IMR-90 (cell line): ENCODE results near the gene STKLD1. TPM values are rescaled to one million over a fixed set of nuclear protein-coding genes. Genes with fewer than 3 reads are reported as not detected.

ENCODE experiments used
- ATAC-seq: fragments of 200-7000 bp; cut with Tn5 transposase; 2 replicates; pipeline ENCODE4 v1.9.1; 2020; ENCODE audit warnings: low read depth, mild to moderate bottlenecking, moderate library complexity
- BruUV-seq: library from RNA; stranded (reverse); fragments of 400-500 nt; replicated peaks from 2 replicates; lab custom pipeline; 2021; lab: Mats Ljungman, UMichigan
- CTCF ChIA-PET: fragments of 300-600 bp; formaldehyde crosslinking; extraction: SDS; loops from one replicate; lab custom pipeline; 2021; ENCODE audit warnings: antibody characterized with exemption; lab: Yijun Ruan, JAX
- POLR2A ChIA-PET: fragments of 300-600 bp; sonication (Branson Sonifier 250); formaldehyde crosslinking; loops from one replicate; lab custom pipeline; 2022; ENCODE audit warnings: antibody characterized with exemption; ENCODE audit not compliant: unreplicated experiment; lab: Charles Lee
- DNase-seq: peaks from one replicate; pipeline ENCODE4 v3.0.0; 2013
- H2AFZ ChIP-seq: replicated peaks from 2 replicates; pipeline ENCODE3; 2013; ENCODE audit warnings: low read length, mild to moderate bottlenecking; ENCODE audit not compliant: poor library complexity
- H2AK5ac ChIP-seq: 2 replicates; pipeline ENCODE4 v1.6.1; 2013; ENCODE audit warnings: low read depth, low read length, inconsistent platforms
- H2AK9ac ChIP-seq: replicated peaks from 2 replicates; pipeline ENCODE3; 2013; ENCODE audit warnings: mild to moderate bottlenecking, low read depth, low read length, moderate library complexity; ENCODE audit not compliant: poor library complexity
- H2BK120ac ChIP-seq: 2 replicates; pipeline ENCODE4 v1.6.1; 2013; ENCODE audit warnings: low read depth, low read length, inconsistent platforms
- H2BK15ac ChIP-seq: 3 replicates; pipeline ENCODE4 v1.6.1; 2013; ENCODE audit warnings: low read depth, low read length, inconsistent platforms
- H2BK20ac ChIP-seq: 2 replicates; pipeline ENCODE4 v1.6.1; 2013; ENCODE audit warnings: low read depth, mild to moderate bottlenecking, inconsistent platforms, low read length, moderate library complexity
- H2BK5ac ChIP-seq: 2 replicates; pipeline ENCODE4 v1.6.1; 2013; ENCODE audit warnings: mild to moderate bottlenecking, low read depth, low read length, inconsistent platforms; ENCODE audit not compliant: poor library complexity, severe bottlenecking
- H3K14ac ChIP-seq: replicated peaks from 2 replicates; pipeline ENCODE4 v1.6.1; 2013; ENCODE audit warnings: low read depth, low read length, inconsistent platforms
- H3K18ac ChIP-seq: 2 replicates; pipeline ENCODE4 v1.6.1; 2013; ENCODE audit warnings: low read depth, low read length, control low read depth
- H3K23ac ChIP-seq: 2 replicates; pipeline ENCODE4 v1.6.1; 2013; ENCODE audit warnings: low read depth, low read length, inconsistent platforms
- H3K27ac ChIP-seq: 2 replicates; pipeline ENCODE4 v1.5.1; 2013; ENCODE audit warnings: mild to moderate bottlenecking, control low read depth, low read length; ENCODE audit not compliant: insufficient read depth
- H3K27me3 ChIP-seq: 2 replicates; pipeline ENCODE4 v1.6.1; 2013; ENCODE audit warnings: low read length; ENCODE audit not compliant: control insufficient read depth, insufficient read depth
- H3K36me3 ChIP-seq: 2 replicates; pipeline ENCODE4 v1.6.1; 2013; ENCODE audit warnings: low read length, mixed read lengths; ENCODE audit not compliant: control insufficient read depth, insufficient read depth
- H3K4ac ChIP-seq: 2 replicates; pipeline ENCODE4 v1.6.1; 2013; ENCODE audit warnings: low read depth, low read length, inconsistent platforms
- H3K4me1 ChIP-seq: 2 replicates; pipeline ENCODE4 v1.6.1; 2013; ENCODE audit warnings: low read length, mixed read lengths; ENCODE audit not compliant: control insufficient read depth, insufficient read depth
- H3K4me2 ChIP-seq: 2 replicates; pipeline ENCODE4 v1.6.1; 2013; ENCODE audit warnings: low read depth, mild to moderate bottlenecking, control low read depth, low read length, moderate library complexity
- H3K4me3 ChIP-seq: 2 replicates; pipeline ENCODE4 v1.5.1; 2013; ENCODE audit warnings: low read depth, mild to moderate bottlenecking, control low read depth, low read length, moderate library complexity; ENCODE audit not compliant: insufficient read depth
- H3K56ac ChIP-seq: 2 replicates; pipeline ENCODE4 v1.6.1; 2013; ENCODE audit warnings: low read length, inconsistent platforms; ENCODE audit not compliant: insufficient read depth; ENCODE audit errors: extremely low read depth
- H3K79me1 ChIP-seq, 2 experiments: 2 replicates each; pipeline ENCODE4 v1.6.1; 2013; ENCODE audit warnings: low read length in 2 of 2, inconsistent platforms in 1 of 2, low read depth in 1 of 2
- H3K9ac ChIP-seq: 2 replicates; pipeline ENCODE4 v1.6.1; 2013; ENCODE audit warnings: low read depth, low read length, control low read depth
- H3K9me1 ChIP-seq: 2 replicates; pipeline ENCODE4 v1.6.1; 2013; ENCODE audit warnings: low read length, inconsistent platforms; ENCODE audit not compliant: insufficient read depth
- H3K9me3 ChIP-seq: 2 replicates; pipeline ENCODE4 v1.6.1; 2013; ENCODE audit warnings: low read length; ENCODE audit not compliant: control insufficient read depth, insufficient read depth
- H4K20me1 ChIP-seq: 2 replicates; pipeline ENCODE4 v1.6.1; 2013; ENCODE audit warnings: low read length, inconsistent platforms; ENCODE audit not compliant: insufficient read depth
- H4K5ac ChIP-seq: 2 replicates; pipeline ENCODE4 v1.6.1; 2013; ENCODE audit warnings: mild to moderate bottlenecking, low read depth, low read length, control low read depth
- H4K8ac ChIP-seq, 2 experiments: 2 replicates each; pipeline ENCODE4 v1.6.1; 2013; ENCODE audit warnings: low read depth in 2 of 2, low read length in 2 of 2, control low read depth in 1 of 2, inconsistent platforms in 1 of 2
- H4K91ac ChIP-seq: 2 replicates; pipeline ENCODE4 v1.6.1; 2013; ENCODE audit warnings: low read depth, low read length, inconsistent platforms; ENCODE audit not compliant: insufficient read depth
- CEBPB ChIP-seq: IDR thresholded peaks from 2 replicates; pipeline ENCODE4 v1.6.1; 2012; ENCODE audit warnings: low read depth, low read length, improper control_type of control experiment
- CHD1 ChIP-seq: IDR thresholded peaks from 2 replicates; pipeline ENCODE4 v1.6.1; 2012; ENCODE audit warnings: low read depth, low read length, improper control_type of control experiment
- ELK1 ChIP-seq: fragments of 150-350 bp; IDR thresholded peaks from 2 replicates; pipeline ENCODE4 v1.6.1; 2016; ENCODE audit warnings: low read depth, mild to moderate bottlenecking, low read length, moderate library complexity, borderline replicate concordance
- MAFK ChIP-seq: IDR thresholded peaks from 2 replicates; pipeline ENCODE4 v1.6.1; 2012; ENCODE audit warnings: low read depth, low read length, improper control_type of control experiment
- MAZ ChIP-seq: IDR thresholded peaks from 2 replicates; pipeline ENCODE4 v1.6.1; 2012; ENCODE audit warnings: low read depth, mild to moderate bottlenecking, low read length, improper control_type of control experiment, moderate library complexity, borderline replicate concordance
- NFE2L2 ChIP-seq: fragments of 150-350 bp; IDR thresholded peaks from 2 replicates; pipeline ENCODE4 v1.6.1; 2016; ENCODE audit warnings: low read depth, mild to moderate bottlenecking, low read length
- POLR2A ChIP-seq: IDR thresholded peaks from 2 replicates; pipeline ENCODE4 v1.6.1; 2012; ENCODE audit warnings: mild to moderate bottlenecking, low read depth, low read length
- RAD21 ChIP-seq: IDR thresholded peaks from 2 replicates; pipeline ENCODE4 v1.6.1; 2012; ENCODE audit warnings: low read length, improper control_type of control experiment
- RCOR1 ChIP-seq: IDR thresholded peaks from 2 replicates; pipeline ENCODE4 v1.6.1; 2012; ENCODE audit warnings: mild to moderate bottlenecking, low read length, improper control_type of control experiment; ENCODE audit not compliant: insufficient replicate concordance
- RFX5 ChIP-seq: IDR thresholded peaks from 2 replicates; pipeline ENCODE4 v1.8.0; 2012; ENCODE audit warnings: low read depth, mild to moderate bottlenecking, low read length, moderate library complexity
- SMC3 ChIP-seq: fragments of 150-350 bp; IDR thresholded peaks from 2 replicates; pipeline ENCODE4 v1.6.1; 2016; ENCODE audit warnings: low read depth, mild to moderate bottlenecking, antibody characterized with exemption, low read length, moderate library complexity
- WGBS, 2 experiments: methylation state at CpG; one replicate each; pipeline versions ENCODE4 v1.1.5 to v1.1.7; 2013; ENCODE audit warnings: missing lambda C conversion rate in 2 of 2; ENCODE audit not compliant: insufficient read length in 1 of 2; ENCODE audit errors: extremely low coverage in 2 of 2; 5-methylcytosine and 5-hydroxymethylcytosine counted together
- dilution Hi-C: fragments of 300-500 bp; cut with HindIII; formaldehyde crosslinking; loops from one replicate; pipeline ENCODE4 v1.14.3; 2018; ENCODE audit warnings: low sequenced_read_pairs; ENCODE audit not compliant: unreplicated experiment
- in situ Hi-C: fragments of 300-500 bp; cut with MboI; formaldehyde crosslinking; loops from 3 replicates; pipeline ENCODE4 v1.14.3; 2019; ENCODE audit warnings: low sequenced_read_pairs, inconsistent platforms, mixed read lengths
- intact Hi-C: fragments of 100-400 bp; cut with micrococcal nuclease; formaldehyde crosslinking; loops from 2 replicates; pipeline ENCODE4 v1.10.0; 2022
- polyA plus RNA-seq, 3 experiments: library from polyadenylated mRNA; depleted of rRNA; stranded (reverse); fragments of >200 nt; gene quantifications; 2 replicates each; pipeline ENCODE4 v1.2.3, GENCODE V29; 2012; ENCODE audit warnings: low replicate concordance in 1 of 3
- total RNA-seq: library from RNA; depleted of rRNA; stranded (reverse); fragments of >200 nt; gene quantifications from 2 replicates; pipeline ENCODE4 v1.2.3, GENCODE V29; 2012
- TF ChIP-seq, protein P1 (sequence below): conservative IDR thresholded peaks from 2 replicates; pipeline ENCODE4 v1.5.1; 2012; ENCODE audit warnings: mild to moderate bottlenecking, low read depth, low read length, improper control_type of control experiment
- TF ChIP-seq, protein P2 (sequence below): fragments of 150-350 bp; IDR thresholded peaks from 2 replicates; pipeline ENCODE4 v1.6.1; 2017; ENCODE audit warnings: mild to moderate bottlenecking, antibody characterized with exemption, low read length, low read depth

Gene STKLD1
- total and polyA plus RNA-seq, 2 of the 4 experiments (the other 2 are of a cell fraction): 0.54 to 0.65 TPM

- no peak overlapping the region for H3K27ac ChIP-seq
- 40% methylated on average over 1 of the region's 7 CpGs; no CpG with 5 or more reads in 1 of the 2 experiments for WGBS, 2 experiments
- H3K9ac ChIP-seq: no peak overlapping the region
- no peak overlapping the region for H2AFZ ChIP-seq
- H3K27me3 ChIP-seq: peaks cover 26% of the 10 kb centered on the region
- in situ Hi-C loops (no loop called here), dilution Hi-C loops (no loop called here), intact Hi-C loops (no loop called here)
- no peaks in the 10 kb centered on the region for H3K4me1 ChIP-seq
- ATAC-seq: no peak
- H3K14ac ChIP-seq: no peak overlapping the region
- no peak overlapping the region for H3K4me2 ChIP-seq
- no peaks in the 10 kb centered on the region for H3K36me3 ChIP-seq
- no peaks in the 10 kb centered on the region for H3K9me1 ChIP-seq
- DNase-seq: no peak
- no peak overlapping the region for H3K23ac ChIP-seq
- TF ChIP-seq MAFK (no peak), NFE2L2 (no peak), ELK1 (no peak), CEBPB (no peak), CHD1 (no peak), RFX5 (no peak), MAZ (no peak), RAD21 (no peak), RCOR1 (no peak), SMC3 (no peak), POLR2A (no peak)
- TF ChIP-seq, protein P1, sequence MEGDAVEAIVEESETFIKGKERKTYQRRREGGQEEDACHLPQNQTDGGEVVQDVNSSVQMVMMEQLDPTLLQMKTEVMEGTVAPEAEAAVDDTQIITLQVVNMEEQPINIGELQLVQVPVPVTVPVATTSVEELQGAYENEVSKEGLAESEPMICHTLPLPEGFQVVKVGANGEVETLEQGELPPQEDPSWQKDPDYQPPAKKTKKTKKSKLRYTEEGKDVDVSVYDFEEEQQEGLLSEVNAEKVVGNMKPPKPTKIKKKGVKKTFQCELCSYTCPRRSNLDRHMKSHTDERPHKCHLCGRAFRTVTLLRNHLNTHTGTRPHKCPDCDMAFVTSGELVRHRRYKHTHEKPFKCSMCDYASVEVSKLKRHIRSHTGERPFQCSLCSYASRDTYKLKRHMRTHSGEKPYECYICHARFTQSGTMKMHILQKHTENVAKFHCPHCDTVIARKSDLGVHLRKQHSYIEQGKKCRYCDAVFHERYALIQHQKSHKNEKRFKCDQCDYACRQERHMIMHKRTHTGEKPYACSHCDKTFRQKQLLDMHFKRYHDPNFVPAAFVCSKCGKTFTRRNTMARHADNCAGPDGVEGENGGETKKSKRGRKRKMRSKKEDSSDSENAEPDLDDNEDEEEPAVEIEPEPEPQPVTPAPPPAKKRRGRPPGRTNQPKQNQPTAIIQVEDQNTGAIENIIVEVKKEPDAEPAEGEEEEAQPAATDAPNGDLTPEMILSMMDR: no peak
- TF ChIP-seq, protein P2, sequence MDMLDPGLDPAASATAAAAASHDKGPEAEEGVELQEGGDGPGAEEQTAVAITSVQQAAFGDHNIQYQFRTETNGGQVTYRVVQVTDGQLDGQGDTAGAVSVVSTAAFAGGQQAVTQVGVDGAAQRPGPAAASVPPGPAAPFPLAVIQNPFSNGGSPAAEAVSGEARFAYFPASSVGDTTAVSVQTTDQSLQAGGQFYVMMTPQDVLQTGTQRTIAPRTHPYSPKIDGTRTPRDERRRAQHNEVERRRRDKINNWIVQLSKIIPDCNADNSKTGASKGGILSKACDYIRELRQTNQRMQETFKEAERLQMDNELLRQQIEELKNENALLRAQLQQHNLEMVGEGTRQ: no peak
- no peak overlapping the region for H2BK120ac ChIP-seq
- no peak overlapping the region for H3K18ac ChIP-seq
- H3K79me1 ChIP-seq: no peaks in the 10 kb centered on the region
- no peaks in the 10 kb centered on the region for H3K9me3 ChIP-seq
- no peak overlapping the region for H3K56ac ChIP-seq
- POLR2A ChIA-PET: no interaction called here
- H4K20me1 ChIP-seq: no peaks in the 10 kb centered on the region; the same call in 1 of the 2 replicates
- no peak overlapping the region for H4K8ac ChIP-seq
- H4K5ac ChIP-seq: no peak overlapping the region
- no peak overlapping the region for H2BK5ac ChIP-seq
- no peak overlapping the region for H2AK5ac ChIP-seq
- no peak overlapping the region for H3K4ac ChIP-seq
- H3K4me3 ChIP-seq: no peak overlapping the region
- CTCF ChIA-PET: no interaction called here
- no peak overlapping the region for H4K91ac ChIP-seq
- no peak overlapping the region for H2AK9ac ChIP-seq
- BruUV-seq: no TSS peak
- H2BK20ac ChIP-seq: no peak overlapping the region
- no peak overlapping the region for H2BK15ac ChIP-seq
Measured at GRCh38 chr9:133390713-133391112, 14.5 kb downstream of the STKLD1 start.
